GM10266 (cell line): ENCODE measurements around the gene M1AP.
A peak's percentile ranks its signal among the peaks of the same experiment; 100 is the strongest.

Experiments used
- DNase-seq: peaks from one replicate; pipeline ENCODE4 v3.0.0; 2012; ENCODE audit errors: extremely low spot score
- TF ChIP-seq, protein P1 (sequence below): IDR thresholded peaks from 2 replicates; pipeline ENCODE4 v1.5.1; 2012; ENCODE audit warnings: mild to moderate bottlenecking, low read depth; ENCODE audit not compliant: control insufficient read depth, insufficient read depth; ENCODE audit errors: missing control alignments

The M1AP gene

DNA sequence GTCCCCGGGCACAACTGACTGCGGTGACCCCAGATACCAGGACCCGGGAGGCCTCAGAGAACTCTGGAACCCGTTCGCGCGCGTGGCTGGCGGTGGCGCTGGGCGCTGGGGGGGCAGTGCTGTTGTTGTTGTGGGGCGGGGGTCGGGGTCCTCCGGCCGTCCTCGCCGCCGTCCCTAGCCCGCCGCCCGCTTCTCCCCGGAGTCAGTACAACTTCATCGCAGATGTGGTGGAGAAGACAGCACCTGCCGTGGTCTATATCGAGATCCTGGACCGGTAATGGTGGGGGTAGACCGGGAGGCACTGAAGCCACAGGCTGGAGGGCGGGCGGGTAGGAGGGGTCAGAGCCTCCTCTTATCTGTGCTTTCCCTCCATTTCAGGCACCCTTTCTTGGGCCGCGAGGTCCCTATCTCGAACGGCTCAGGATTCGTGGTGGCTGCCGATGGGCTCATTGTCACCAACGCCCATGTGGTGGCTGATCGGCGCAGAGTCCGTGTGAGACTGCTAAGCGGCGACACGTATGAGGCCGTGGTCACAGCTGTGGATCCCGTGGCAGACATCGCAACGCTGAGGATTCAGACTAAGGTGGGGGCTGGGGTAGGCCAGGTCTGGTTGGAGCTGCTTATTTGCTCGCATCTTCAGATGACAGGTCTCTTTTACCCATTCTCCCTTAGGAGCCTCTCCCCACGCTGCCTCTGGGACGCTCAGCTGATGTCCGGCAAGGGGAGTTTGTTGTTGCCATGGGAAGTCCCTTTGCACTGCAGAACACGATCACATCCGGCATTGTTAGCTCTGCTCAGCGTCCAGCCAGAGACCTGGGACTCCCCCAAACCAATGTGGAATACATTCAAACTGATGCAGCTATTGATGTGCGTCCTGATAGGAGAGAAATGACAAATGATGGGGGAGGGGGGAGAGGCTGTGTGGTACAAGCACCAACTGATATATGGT lies 117.6 kb downstream of the M1AP start:
- TF ChIP-seq, protein P1, sequence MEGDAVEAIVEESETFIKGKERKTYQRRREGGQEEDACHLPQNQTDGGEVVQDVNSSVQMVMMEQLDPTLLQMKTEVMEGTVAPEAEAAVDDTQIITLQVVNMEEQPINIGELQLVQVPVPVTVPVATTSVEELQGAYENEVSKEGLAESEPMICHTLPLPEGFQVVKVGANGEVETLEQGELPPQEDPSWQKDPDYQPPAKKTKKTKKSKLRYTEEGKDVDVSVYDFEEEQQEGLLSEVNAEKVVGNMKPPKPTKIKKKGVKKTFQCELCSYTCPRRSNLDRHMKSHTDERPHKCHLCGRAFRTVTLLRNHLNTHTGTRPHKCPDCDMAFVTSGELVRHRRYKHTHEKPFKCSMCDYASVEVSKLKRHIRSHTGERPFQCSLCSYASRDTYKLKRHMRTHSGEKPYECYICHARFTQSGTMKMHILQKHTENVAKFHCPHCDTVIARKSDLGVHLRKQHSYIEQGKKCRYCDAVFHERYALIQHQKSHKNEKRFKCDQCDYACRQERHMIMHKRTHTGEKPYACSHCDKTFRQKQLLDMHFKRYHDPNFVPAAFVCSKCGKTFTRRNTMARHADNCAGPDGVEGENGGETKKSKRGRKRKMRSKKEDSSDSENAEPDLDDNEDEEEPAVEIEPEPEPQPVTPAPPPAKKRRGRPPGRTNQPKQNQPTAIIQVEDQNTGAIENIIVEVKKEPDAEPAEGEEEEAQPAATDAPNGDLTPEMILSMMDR: no peak
- DNase-seq: peak; percentile 84

DNA sequence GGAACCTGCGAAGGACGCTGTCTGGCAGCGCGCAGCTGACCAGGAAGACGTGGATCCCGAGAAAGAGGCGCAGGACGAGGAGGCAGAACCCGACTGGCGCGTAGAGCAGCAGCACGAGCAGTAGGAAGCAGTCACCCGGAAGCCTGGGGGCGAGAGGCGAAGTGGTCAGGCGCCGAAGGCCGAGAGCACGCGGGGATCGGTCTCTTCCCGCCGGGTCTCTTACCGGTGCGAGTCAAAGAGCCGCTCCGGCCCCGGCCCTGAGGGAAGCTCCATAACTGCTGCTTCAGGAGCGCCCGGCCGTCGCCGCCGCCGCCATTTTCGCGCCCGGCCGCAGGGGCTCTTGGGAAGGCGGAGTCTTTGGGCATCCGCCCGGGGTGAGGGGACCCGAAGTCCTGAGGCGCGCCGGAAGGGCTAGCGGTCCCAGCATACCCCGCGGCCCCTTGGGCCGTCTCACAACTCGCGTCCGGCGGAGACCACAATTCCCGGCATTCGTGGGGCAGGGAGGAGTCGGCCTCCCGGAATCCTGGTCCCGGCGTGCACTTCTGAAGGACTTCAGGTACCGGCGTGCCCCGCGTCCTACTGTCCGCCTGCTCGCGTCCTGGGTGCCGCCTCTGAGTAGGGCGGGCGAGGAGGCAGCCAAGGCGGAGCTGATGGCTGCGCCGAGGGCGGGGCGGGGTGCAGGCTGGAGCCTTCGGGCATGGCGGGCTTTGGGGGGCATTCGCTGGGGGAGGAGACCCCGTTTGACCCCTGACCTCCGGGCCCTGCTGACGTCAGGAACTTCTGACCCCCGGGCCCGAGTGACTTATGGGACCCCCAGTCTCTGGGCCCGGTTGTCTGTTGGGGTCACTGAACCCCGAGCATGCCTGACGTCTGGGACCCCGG lies 118.5 kb downstream of the M1AP start, which contains the start of the genes AUP1 and HTRA2:
Gene AUP1 (minus strand): TSS at position 350 of the 882 bp plus-strand sequence. CDS start 77 bp downstream, at position 273.
Gene HTRA2 (plus strand): TSS at position 577 of the 882 bp plus-strand sequence. CDS start 74 bp downstream, at position 651.
- peak; percentile 97 for DNase-seq
- TF ChIP-seq, protein P1: no peak

DNA sequence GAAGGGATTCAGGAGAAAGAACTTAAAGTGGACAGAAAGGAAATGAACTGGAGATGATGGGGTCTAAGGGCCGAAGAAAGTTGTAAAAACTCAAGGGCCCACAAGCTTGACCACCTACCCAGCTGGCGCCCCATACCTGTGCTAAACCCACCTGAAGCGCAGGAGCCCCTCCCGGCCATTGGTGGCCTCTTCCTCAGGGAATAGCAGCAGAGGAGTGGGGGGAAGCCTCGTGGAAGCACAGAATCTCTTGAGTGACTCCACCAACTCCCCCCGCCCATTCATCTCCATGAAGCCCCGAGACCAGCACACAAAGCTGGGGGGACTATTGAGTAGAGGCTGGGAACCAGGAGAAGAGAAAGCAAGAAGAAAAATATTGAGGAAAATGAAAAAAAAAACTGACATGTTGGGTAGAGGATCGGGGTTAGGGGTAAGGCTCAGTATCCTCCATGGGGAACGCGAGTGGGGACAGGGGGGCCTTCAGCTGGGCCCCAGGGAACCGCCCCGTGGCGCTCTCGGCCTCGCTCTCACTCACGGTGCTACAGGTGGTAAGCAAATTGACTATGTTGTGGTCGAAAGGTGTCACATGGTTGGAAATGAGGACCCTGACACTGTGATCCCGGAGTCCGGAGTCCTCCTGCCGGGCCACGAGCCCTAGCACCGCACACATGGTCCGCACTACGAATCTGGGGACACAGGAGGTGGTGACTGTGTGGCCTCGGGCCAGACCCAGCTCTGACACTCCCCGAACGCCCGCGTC lies 119.4 kb downstream of the M1AP start:
- TF ChIP-seq, protein P1: peak; percentile 33
- DNase-seq: no peak

DNA sequence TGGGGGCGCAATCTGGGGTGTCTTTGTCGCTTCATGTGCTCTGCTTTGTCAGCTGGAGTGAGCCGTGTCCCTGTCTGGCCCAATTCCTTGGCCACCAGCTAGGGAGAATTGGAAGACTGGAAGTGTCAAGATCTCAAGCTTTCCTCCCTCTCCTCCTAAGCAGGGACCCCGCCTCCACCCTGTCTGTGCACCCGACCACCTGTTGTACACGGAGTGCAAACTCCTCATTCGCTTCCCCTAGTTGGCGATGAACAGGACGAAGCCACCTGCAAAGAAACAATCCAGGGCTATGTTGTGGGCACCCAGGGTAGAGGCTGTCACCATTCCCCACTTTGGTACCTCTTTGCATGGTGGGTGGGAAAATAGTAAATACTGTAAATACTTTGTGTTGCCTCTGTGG lies 120.4 kb downstream of the M1AP start:
- TF ChIP-seq, protein P1: no peak

DNA sequence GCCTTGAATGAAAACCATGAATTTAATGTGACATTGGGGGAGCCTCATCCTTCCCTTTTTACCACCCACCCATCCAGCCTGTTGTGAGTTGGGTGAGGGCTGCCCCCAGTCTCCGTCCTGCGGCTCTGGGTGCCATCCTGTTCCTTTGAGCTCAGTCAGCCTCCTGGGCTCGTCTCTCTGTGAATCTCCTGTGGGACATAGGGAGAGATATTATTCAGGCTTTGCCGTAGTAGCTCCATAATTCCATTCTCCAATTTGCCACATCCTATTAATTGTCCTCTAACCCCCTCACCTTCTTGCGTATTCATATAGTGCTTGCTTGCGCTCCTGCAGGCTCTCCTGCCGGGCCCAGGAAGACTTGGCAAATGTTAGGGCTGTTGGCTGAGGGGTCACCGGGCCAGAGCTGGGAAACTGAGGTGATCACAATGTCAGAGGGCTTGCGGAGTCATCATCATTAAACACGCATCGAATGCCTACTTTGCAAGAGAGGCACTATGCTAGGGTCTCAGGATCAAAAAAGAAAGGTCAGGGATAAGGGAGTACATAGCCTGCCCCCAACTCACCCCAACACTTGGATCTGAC lies 121.4 kb downstream of the M1AP start:
- TF ChIP-seq, protein P1: no peak
- DNase-seq: no peak

More for the DNA sequence above, 120.4 kb downstream of the M1AP start:
- no peak for DNase-seq
